Stimulated activated naive B cell treated with anti-CD40 and anti-IgM and Interleukin-4, amounts not matched to agents 10 μg/mL and 1 μg/mL and 100 μg/mL, for 72 hours (primary cell): ENCODE data around the gene MVB12B.

Experiments used
- ATAC-seq, 2 donors: fragments of 150-1000 bp; cut with Tn5 transposase; replicated peaks; 2 replicates each; pipeline ENCODE4 v1.10.0; 2021; ENCODE audit warnings: moderate library complexity in 1 of 2
- DNase-seq: peaks from one replicate; pipeline ENCODE4 v3.0.0; 2021
- H3K27ac Mint-ChIP-seq: one replicate; pipeline ENCODE4 v1.8.0; 2022; ENCODE audit warnings: mild to moderate bottlenecking, mixed read lengths
- H3K27me3 Mint-ChIP-seq, 2 donors: one replicate each; pipeline ENCODE4 v1.8.0; 2022; ENCODE audit warnings: mixed read lengths in 2 of 2
- H3K36me3 Mint-ChIP-seq, 2 donors: one replicate each; pipeline ENCODE4 v1.8.0; 2022; ENCODE audit warnings: mixed read lengths in 2 of 2, mild to moderate bottlenecking in 1 of 2
- H3K4me1 Mint-ChIP-seq, 2 donors: one replicate each; pipeline ENCODE4 v1.8.0; 2022; ENCODE audit warnings: mixed read lengths in 2 of 2, mild to moderate bottlenecking in 1 of 2
- H3K4me3 Mint-ChIP-seq, 2 donors: one replicate each; pipeline ENCODE4 v1.8.0; 2022; ENCODE audit warnings: mild to moderate bottlenecking in 2 of 2, mixed read lengths in 2 of 2, moderate library complexity in 1 of 2
- H3K9me3 Mint-ChIP-seq, 2 donors: one replicate each; pipeline ENCODE4 v1.8.0; 2022; ENCODE audit warnings: mixed read lengths in 2 of 2, mild to moderate bottlenecking in 1 of 2

Gene MVB12B

DNA sequence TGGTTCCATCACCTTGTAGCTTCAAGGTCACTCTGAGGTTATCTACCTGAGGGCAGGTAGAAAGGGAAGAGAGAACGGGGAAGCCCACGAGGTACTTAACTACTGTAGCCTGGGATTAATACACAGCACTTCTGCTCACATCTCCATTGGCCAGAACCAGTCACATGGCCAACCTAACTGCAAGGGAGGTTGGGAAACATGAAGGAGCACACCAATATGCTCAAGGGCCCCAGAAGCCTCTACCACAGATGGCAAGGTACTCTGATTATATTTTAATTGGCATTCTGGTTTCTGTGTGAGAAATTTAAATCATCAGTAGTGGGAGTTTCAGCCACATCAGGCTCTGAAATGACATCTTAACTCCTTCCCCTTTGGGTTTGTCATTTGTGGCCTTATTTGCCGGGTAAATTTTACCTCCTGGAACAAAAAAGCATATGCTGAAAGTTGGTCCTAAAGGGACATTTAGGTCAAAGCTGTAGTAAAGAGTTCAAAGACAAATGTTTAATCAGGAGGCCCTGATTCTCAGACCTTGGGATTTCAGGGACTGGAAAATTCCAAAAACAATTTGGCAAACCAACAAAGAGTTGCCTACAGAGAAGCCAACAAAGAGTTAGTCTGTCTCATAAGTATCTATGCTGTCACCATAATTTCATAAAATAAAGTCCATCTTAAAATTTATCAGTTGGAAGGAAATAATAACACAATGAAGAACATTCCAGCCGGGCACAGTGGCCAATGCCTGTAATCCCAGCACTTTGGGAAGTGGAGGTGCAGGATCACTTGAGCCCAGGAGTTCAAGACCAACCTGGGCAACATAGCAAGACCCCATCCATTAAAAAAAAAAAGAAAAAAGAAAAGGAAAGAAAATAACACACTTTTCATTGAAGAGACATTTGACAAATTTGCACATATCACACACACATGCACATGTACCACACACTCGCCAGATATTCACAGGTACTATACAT, 13.8 kb upstream of the MVB12B start:
- no peaks in the 10 kb centered on the region for H3K9me3 Mint-ChIP-seq
- peaks cover 12 to 16% of the 10 kb centered on the region in 2 donors for H3K4me1 Mint-ChIP-seq
- no peak overlapping the region for H3K4me3 Mint-ChIP-seq
- no peak for DNase-seq
- peak in 1 of 2 donors; percentile 31 for ATAC-seq
- no peaks in the 10 kb centered on the region for H3K36me3 Mint-ChIP-seq
- peaks cover 10 to 13% of the 10 kb centered on the region in 2 donors for H3K27me3 Mint-ChIP-seq
- H3K27ac Mint-ChIP-seq: no peak overlapping the region

DNA sequence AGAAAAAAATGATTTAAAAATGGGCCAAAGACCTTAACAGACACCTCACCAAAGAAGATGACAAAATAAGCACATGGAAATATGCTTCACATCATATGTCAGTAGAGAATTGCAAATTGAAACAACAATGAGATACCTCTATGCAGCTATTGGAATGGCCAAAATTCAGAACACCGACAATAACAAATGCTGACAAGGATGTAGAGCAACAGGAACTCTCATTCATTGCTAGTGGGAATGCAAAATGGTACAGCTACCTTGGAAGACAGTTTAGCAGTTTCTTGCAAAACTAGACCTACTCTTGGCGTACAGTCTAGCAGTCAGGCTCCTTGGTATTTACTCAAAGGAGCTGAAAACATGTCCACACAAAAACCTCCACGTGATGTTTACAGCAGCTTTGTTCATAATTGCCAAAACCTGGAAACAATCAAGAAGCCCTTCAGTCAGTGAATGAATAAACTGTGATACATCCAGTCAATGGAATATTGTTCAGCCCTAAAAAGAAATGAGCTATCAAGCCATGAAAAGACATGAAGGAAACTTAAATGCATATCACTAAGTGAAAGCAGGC, 10.5 kb upstream of the MVB12B start:
- Mint-ChIP-seq H3K27me3 (peaks cover 10 to 13% of the 10 kb centered on the region in 2 donors), H3K4me3 (no peak overlapping the region), H3K27ac (no peak overlapping the region), H3K9me3 (no peaks in the 10 kb centered on the region), H3K36me3 (no peaks in the 10 kb centered on the region), H3K4me1 (peaks cover 4 to 5% of the 10 kb centered on the region in 2 donors)
- no peak for ATAC-seq
- DNase-seq: no peak

DNA sequence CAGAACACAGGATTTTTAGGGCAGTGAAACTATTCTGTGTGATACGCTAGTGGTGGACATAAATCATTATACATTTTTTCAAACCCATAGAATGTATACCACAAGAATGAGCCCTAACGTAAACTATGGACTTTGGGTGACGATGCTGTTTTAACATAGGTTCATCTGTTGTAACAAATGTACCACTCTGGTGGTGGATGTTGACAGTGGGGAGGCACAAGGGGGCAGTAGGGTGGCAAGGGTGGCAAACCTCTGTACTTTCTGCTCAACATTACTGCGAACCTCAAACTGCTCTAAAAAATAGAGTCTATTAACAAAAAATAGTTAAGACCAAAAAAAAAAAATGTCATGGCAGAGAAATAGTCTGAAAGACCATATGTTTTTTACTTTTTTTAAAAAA, 9.1 kb upstream of the MVB12B start:
- Mint-ChIP-seq H3K4me3 (no peak overlapping the region), H3K9me3 (no peaks in the 10 kb centered on the region), H3K36me3 (no peaks in the 10 kb centered on the region), H3K27me3 (peaks cover 10 to 13% of the 10 kb centered on the region in 2 donors), H3K4me1 (peaks cover 0 to 4% of the 10 kb centered on the region in 2 donors), H3K27ac (no peak overlapping the region)
- DNase-seq: no peak
- peak in 1 of 2 donors; percentile 57 for ATAC-seq

DNA sequence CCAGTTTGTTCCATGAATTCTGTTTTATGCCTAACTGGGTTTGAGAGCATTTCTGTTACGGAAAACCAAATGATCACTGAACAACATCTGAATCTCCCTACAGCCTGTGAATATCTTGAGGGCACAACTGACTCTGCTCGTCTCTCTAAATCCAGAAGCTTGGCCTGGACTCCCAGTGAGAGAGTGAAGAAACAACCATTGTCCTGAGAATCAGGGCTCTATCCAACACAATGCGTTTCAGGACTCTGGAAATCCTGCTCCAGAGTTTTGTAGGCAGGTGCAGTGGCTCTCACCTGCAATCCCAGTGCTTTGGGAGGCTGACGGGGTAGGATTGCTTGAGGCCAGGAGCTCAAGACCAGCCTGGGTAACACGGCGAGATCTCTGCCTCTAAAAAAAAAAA, 7.8 kb upstream of the MVB12B start:
- peaks cover 0 to 4% of the 10 kb centered on the region in 2 donors for H3K4me1 Mint-ChIP-seq
- H3K27me3 Mint-ChIP-seq: peaks cover 10 to 16% of the 10 kb centered on the region in 2 donors
- no peaks in the 10 kb centered on the region for H3K36me3 Mint-ChIP-seq
- no peak for DNase-seq
- no peak overlapping the region for H3K4me3 Mint-ChIP-seq
- no peak for ATAC-seq
- H3K9me3 Mint-ChIP-seq: no peaks in the 10 kb centered on the region
- H3K27ac Mint-ChIP-seq: no peak overlapping the region

DNA sequence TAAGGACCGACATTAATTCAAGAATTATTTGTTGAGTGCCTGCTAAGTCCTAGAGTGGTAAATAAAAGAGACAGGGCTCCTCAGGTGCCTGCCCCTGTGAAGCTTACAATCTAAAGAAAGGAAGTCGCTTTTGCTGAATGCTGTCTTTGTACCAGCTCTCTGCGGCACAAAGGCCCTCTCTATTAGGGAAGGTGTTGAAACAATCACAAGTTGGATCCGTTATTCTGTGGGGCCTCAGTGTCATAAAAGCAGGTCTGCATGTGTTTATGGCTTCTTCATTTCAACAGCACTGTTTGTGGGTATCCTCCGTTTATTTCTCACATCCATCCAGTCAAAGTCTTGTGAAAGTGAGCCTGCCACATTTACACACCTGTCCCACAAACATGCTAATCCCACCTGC, 7.0 kb upstream of the MVB12B start:
- DNase-seq: no peak
- Mint-ChIP-seq H3K27ac (no peak overlapping the region), H3K4me3 (no peak overlapping the region), H3K36me3 (no peaks in the 10 kb centered on the region), H3K9me3 (no peaks in the 10 kb centered on the region), H3K4me1 (peaks cover 0 to 4% of the 10 kb centered on the region in 2 donors), H3K27me3 (peaks cover 7 to 12% of the 10 kb centered on the region in 2 donors)
- no peak for ATAC-seq

DNA sequence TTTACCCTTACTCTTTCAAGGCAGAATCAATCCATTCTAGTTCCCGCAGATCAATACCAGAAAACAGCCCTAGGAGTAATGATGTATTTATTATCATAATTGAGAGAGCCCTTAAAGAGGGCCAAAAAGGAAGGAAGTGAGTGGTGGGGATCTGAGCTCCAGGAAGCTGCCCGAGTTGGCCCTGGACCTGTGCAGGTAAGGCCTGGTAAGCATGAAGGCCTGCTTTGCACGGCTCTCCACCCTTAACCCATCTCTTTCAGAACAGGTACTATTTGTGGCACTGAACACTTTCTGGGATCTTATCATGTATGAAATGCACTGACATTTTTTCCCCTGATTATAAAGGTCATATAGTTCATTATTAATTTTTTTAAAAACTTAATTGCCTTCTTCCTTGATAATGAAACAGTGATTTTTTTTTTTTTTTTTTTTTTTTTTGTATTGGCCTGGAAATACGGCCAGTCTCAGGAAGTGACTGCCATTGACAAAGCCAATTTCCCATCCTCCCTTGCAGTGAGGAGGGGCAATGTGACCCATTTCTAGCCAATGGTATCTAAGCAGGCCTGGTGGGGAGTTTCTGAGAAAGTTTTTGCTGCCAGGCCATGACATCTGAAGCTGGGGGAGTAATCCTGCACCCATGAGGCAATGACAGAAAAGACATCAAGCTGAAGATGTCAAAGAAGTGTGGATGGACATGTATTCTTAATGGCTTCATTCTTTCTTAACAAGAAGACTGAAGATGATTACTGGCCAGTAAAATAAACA, 6.3 kb upstream of the MVB12B start:
- DNase-seq (no peak), ATAC-seq (peak in 1 of 2 donors; percentile 48)
- no peaks in the 10 kb centered on the region for H3K9me3 Mint-ChIP-seq
- no peaks in the 10 kb centered on the region for H3K36me3 Mint-ChIP-seq
- peaks cover under 1 to 8% of the 10 kb centered on the region in 2 donors for H3K27me3 Mint-ChIP-seq
- no peak overlapping the region for H3K4me3 Mint-ChIP-seq
- peaks cover 0 to 4% of the 10 kb centered on the region in 2 donors for H3K4me1 Mint-ChIP-seq
- H3K27ac Mint-ChIP-seq: no peak overlapping the region

DNA sequence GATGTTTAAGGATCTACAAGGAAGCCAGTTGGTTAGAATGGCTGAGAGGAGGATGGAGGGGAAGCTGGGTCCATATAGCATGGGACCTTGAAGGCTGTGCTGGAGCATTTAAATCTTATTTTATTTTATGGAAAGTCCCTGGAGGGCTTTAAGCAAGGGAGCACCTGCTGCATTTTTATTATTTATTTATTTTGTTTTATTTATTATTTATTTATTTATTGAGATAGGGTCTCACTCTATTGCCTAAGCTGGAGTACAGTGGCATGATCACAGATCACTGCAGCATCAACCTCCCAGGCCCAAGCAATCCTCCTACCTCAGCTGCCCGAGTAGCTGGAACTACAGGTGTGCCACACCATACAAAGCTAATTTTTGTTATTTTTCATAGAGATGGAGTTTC, 4.9 kb upstream of the MVB12B start:
- no peak for ATAC-seq
- Mint-ChIP-seq H3K27me3 (peaks cover 0 to 8% of the 10 kb centered on the region in 2 donors), H3K27ac (no peak overlapping the region), H3K4me3 (no peak overlapping the region), H3K36me3 (no peaks in the 10 kb centered on the region), H3K9me3 (no peaks in the 10 kb centered on the region), H3K4me1 (peaks cover 2 to 9% of the 10 kb centered on the region in 2 donors)
- DNase-seq: no peak

DNA sequence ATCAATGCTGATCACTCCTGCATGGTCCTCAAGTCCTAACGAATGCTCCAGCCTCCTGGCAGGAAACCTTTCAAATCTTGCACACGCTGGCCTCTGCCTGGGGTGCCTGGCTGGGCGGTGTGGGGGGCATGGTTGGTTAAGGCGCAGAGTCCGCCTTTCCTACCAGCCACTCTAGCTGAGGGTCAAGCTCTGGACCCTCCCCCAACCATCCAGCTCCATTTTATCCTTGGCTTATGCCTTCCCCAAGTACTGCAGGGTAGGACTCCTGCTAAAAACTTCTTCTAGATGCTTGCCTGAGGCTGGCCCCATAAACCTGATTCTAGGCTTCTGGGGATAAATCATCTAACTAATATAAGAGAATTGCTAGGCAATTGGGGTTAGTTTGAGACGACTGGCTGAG, 808 bp upstream of the MVB12B start:
- H3K27me3 Mint-ChIP-seq: peaks cover 5 to 8% of the 10 kb centered on the region in 2 donors
- DNase-seq: no peak
- no peak for ATAC-seq
- H3K4me1 Mint-ChIP-seq: peaks cover 14 to 35% of the 10 kb centered on the region in 2 donors
- H3K36me3 Mint-ChIP-seq: peaks cover 0 to 1% of the 10 kb centered on the region in 2 donors
- peak overlapping the region; percentile 85 to 89 for H3K4me3 Mint-ChIP-seq
- no peaks in the 10 kb centered on the region for H3K9me3 Mint-ChIP-seq
- H3K27ac Mint-ChIP-seq: peak overlapping the region; percentile 90

DNA sequence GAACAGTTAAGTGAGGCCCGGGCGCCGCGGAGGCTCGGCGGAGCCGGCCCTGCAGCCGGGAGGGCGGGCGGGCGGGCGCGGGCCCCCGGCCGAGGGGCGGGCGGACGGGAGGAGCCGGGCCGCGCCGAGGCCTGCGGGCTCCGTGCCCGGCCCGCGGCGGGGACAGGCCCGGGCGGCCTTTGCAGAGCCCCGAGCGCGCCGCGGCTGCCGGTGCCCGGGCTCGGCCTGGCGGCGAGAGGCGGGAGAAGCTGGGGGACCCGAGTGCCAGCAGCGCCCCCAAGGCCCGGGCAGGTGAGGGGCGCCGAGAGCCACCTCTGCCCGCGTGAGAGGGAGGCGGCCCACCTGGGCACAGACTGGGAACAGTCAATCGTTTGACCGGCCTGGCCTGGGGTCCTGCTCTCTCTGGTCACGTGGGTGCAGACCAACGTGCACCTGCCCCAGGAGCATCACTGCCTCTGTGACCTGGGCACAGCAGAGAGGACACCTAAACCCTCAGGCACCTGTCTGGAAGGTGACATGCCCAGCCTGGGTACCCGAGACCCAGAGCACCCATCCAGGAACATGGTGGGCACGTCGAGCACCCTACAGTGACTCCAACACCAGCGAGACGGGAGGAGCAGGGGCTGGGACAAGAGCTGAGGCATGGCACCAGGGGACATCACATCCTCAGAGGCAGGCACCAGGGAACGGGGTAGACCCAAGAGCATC, 531 bp downstream of the MVB12B start:
- H3K4me3 Mint-ChIP-seq: peak overlapping the region; percentile 74 to 78
- peaks cover 0 to 1% of the 10 kb centered on the region in 2 donors for H3K36me3 Mint-ChIP-seq
- peak overlapping the region; percentile 63 for H3K27ac Mint-ChIP-seq
- H3K27me3 Mint-ChIP-seq: peaks cover 6 to 8% of the 10 kb centered on the region in 2 donors
- DNase-seq (no peak), ATAC-seq (peak; percentile 41 to 53)
- H3K9me3 Mint-ChIP-seq: no peaks in the 10 kb centered on the region
- peaks cover 14 to 35% of the 10 kb centered on the region in 2 donors for H3K4me1 Mint-ChIP-seq

DNA sequence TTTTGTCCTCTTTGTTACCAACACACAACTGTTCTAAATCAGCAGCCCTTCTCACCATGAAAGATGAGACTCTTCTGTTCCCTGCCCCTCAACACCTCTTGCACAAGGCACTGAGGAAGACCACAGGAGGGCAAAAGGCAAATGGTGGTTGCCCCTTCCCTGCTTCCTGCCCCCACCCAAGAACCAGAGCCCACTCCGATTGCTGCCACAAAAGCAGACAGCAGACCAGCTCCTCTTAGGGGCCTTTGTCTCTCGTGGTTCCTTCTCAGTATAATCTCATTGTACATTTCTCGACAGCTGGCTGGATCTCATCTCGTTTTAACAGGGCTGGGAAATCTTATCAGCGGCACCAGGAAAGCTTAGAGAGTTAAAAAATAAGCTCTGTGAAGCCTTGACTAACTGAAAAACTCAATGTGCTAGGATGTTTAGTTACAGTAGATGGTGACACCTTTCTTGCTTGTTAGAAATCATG, 1.1 kb downstream of the MVB12B start:
- H3K9me3 Mint-ChIP-seq: no peaks in the 10 kb centered on the region
- ATAC-seq (no peak), DNase-seq (no peak)
- peaks cover 6 to 9% of the 10 kb centered on the region in 2 donors for H3K27me3 Mint-ChIP-seq
- H3K4me1 Mint-ChIP-seq: peaks cover 14 to 35% of the 10 kb centered on the region in 2 donors
- H3K27ac Mint-ChIP-seq: peak overlapping the region; percentile 63
- peak overlapping the region; percentile 74 to 78 for H3K4me3 Mint-ChIP-seq
- H3K36me3 Mint-ChIP-seq: peaks cover 0 to 1% of the 10 kb centered on the region in 2 donors

DNA sequence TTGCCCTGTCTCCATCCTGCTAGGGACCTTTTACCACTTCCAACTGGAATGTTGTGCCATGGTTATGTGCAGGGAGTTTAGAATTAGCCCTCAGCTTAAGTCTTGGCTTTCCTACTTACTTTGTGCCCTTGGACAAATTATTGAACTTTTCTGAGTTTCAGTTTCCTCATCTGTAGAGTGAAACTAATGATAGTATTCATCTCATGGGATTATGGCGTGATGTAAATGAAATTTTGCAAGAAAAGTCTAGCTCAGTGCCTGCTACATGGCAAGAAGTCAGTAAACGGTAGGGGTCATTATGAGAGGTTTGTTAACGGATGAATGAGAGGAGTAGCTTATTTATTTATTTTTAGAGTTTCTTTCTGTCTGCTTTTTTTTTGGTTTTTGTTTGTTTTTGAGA, 1.8 kb downstream of the MVB12B start:
- Mint-ChIP-seq H3K27me3 (peaks cover 6 to 11% of the 10 kb centered on the region in 2 donors), H3K27ac (no peak overlapping the region), H3K4me3 (peak overlapping the region; percentile 74 to 78), H3K4me1 (peaks cover 14 to 35% of the 10 kb centered on the region in 2 donors), H3K9me3 (no peaks in the 10 kb centered on the region), H3K36me3 (peaks cover 0 to 1% of the 10 kb centered on the region in 2 donors)
- DNase-seq: no peak
- peak; percentile 53 to 66 for ATAC-seq

DNA sequence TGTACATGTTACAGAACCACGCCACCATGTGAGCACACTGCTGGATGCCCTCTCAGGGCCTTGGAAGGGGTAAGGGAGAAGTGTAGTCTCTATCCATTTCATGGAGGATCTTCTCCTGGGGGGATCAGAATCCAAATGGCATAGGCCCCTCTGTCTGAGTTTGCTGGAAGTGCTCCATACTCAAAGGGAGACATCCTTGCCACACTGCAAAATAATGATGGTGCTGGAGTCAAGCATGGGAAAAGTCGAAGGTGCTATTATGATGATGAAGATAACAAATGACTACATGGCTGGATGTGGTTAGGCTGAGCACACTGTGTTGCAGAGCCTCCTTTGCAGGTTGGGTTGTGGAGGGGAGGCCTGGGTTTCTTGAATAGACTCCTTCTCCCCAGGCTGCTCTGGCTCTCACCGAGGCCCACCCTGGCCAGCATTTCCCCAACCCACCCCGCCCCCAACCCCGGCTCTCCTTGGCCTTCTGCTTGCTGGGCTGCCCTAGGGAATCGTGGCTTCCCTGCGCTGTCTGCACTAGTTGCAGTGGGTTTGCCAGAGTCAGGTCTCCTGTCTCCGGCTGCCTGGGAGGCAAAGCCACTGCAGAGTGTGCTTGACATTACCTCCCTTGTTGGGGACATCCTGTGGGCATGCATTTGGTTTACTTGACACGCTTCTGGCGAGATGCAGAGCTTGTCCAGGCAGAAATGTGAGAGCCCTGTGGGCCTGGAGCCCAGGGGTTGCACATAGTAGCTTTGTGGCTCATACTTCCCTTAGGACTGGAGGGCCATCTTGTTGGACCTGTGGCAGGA, 3.0 kb downstream of the MVB12B start:
- DNase-seq (no peak), ATAC-seq (peak in 1 of 2 donors; percentile 30)
- H3K27me3 Mint-ChIP-seq: peaks cover 3 to 6% of the 10 kb centered on the region in 2 donors
- H3K4me1 Mint-ChIP-seq: peaks cover 14 to 35% of the 10 kb centered on the region in 2 donors
- no peaks in the 10 kb centered on the region for H3K9me3 Mint-ChIP-seq
- peak overlapping the region; percentile 31 for H3K27ac Mint-ChIP-seq
- no peak overlapping the region for H3K4me3 Mint-ChIP-seq
- H3K36me3 Mint-ChIP-seq: peaks cover 0 to 1% of the 10 kb centered on the region in 2 donors

DNA sequence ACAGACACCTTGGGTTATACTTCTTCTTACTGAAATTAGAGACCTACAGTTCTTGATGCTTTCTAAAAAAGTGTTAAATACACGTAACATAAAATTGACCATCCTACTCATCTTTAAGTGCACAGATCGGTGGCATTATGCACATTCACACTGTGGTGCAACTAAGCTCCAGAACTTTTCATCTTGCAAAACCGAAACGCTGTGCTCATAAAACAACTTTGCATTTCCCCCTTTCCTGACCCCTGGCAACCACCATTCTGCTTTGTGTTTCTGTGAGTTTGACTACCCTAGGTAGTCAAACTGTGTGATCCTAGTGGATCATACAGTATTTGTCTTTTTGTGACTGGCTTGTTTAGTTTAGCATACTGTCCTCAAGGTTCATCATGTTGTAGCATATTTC, 3.9 kb downstream of the MVB12B start:
- Mint-ChIP-seq H3K4me3 (no peak overlapping the region), H3K27me3 (peaks cover 3 to 6% of the 10 kb centered on the region in 2 donors), H3K36me3 (peaks cover 0 to 1% of the 10 kb centered on the region in 2 donors), H3K4me1 (peaks cover 14 to 35% of the 10 kb centered on the region in 2 donors), H3K9me3 (no peaks in the 10 kb centered on the region), H3K27ac (no peak overlapping the region)
- no peak for DNase-seq
- no peak for ATAC-seq
